DMS79 (cell line): ENCODE measurements around the gene TBCB.
"Not testable (repeated sequence)": the region's sequence is repeated elsewhere in the genome, so short reads cannot be mapped to it uniquely, and the experiment has no call there.

Source experiments
- DNase-seq: peaks from one replicate; lab custom pipeline; 2025; lab: John Stamatoyannopoulos, UW

The TBCB gene

GRCh38 chr19:36173846-36174245, 58.6 kb downstream of the TBCB start:
- not testable (repeated sequence) for DNase-seq
